ENCODE data around the gene CDX1. TPM values are rescaled to one million over a fixed set of nuclear protein-coding genes. Genes with fewer than 3 reads are reported as not detected.

Gene CDX1
- polyA plus RNA-seq (2013): not detected

GRCh38 chr5:150166650-150167511, at the start of gene CDX1:
Gene CDX1, plus strand, starts transcription at chr5:150166778. Its CDS starts 99 bp downstream, at chr5:150166877.
- H3K4me3 ChIP-seq (ENCODE audit: control insufficient read depth in 1 of 7, extremely low read depth in 1 of 7, insufficient read depth in 4 of 7, low read depth in 2 of 7, low read length in 6 of 7): peak within 1 kb of the TSS in 2 of 7 experiments; percentile 24 to 50
- H3K27me3 ChIP-seq (replicated peaks in 2 of 5; ENCODE audit: control insufficient read depth in 4 of 5, insufficient read depth in 5 of 5, low read length in 4 of 5): peaks cover 3 to 53% (median 30%) of the 10 kb centered on the region in 5 experiments
- ChIA-PET POLR2A (no interaction called here), CTCF (interaction anchor here (0.6 kb wide), 1 partner anchor 9 kb away, joined by 4 read pairs; no protein-coding TSS in a partner anchor)
- H3K36me3 ChIP-seq (ENCODE audit: control insufficient read depth in 4 of 4, insufficient read depth in 4 of 4, low read length in 3 of 4): no peaks in the 10 kb centered on the region
- H3K27ac ChIP-seq (ENCODE audit: insufficient read depth in 1 of 2, low read depth in 1 of 2, low read length in 2 of 2, poor library complexity in 1 of 2, severe bottlenecking in 2 of 2): no peak within 1 kb of the TSS
- WGBS (ENCODE audit: insufficient coverage): 15% methylated on average over 72 of the region's 93 CpGs
- no peak for DNase-seq
- H3K4me1 ChIP-seq (ENCODE audit: control extremely low read depth in 1 of 4, control insufficient read depth in 4 of 4, insufficient read depth in 4 of 4, low read length in 3 of 4): peaks cover 0 to 13% (median 7%) of the 10 kb centered on the region in 4 experiments
- no peaks in the 10 kb centered on the region for H3K9me3 ChIP-seq (ENCODE audit: control extremely low read depth in 1 of 5, control insufficient read depth in 4 of 5, insufficient read depth in 2 of 5, low read depth in 1 of 5, low read length in 4 of 5)

GRCh38 chr5:150117945-150118560, 48.5 kb upstream of the CDX1 start:
- Histone ChIP-seq H3K27ac (ENCODE audit: insufficient read depth in 1 of 2, low read depth in 1 of 2, low read length in 2 of 2, poor library complexity in 1 of 2, severe bottlenecking in 2 of 2) (no peak overlapping the region), H3K4me1 (ENCODE audit: control extremely low read depth in 1 of 4, control insufficient read depth in 4 of 4, insufficient read depth in 4 of 4, low read length in 3 of 4) (peaks cover 0 to 25% (median 19%) of the 10 kb centered on the region in 4 experiments), H3K36me3 (ENCODE audit: control insufficient read depth in 4 of 4, insufficient read depth in 4 of 4, low read length in 3 of 4) (no peaks in the 10 kb centered on the region), H3K9me3 (ENCODE audit: control extremely low read depth in 1 of 5, control insufficient read depth in 4 of 5, insufficient read depth in 2 of 5, low read depth in 1 of 5, low read length in 4 of 5) (no peaks in the 10 kb centered on the region), H3K27me3 (replicated peaks in 2 of 5; ENCODE audit: control insufficient read depth in 4 of 5, insufficient read depth in 5 of 5, low read length in 4 of 5) (no peaks in the 10 kb centered on the region), H3K4me3 (ENCODE audit: control insufficient read depth in 1 of 7, extremely low read depth in 1 of 7, insufficient read depth in 4 of 7, low read depth in 2 of 7, low read length in 6 of 7) (no peak overlapping the region)
- ChIA-PET POLR2A (no interaction called here), CTCF (interaction anchor here (0.6 to 9.6 kb wide), 23 partner anchors 9 to 284 kb away, joined by 3 to 70 read pairs (median 6); partner anchors contain the start of genes CSF1R and HMGXB3)
- DNase-seq: no peak
- 90% methylated on average over 8 of the region's 9 CpGs for WGBS (ENCODE audit: insufficient coverage)

- H3K4me1 ChIP-seq (ENCODE audit: control extremely low read depth in 1 of 4, control insufficient read depth in 4 of 4, insufficient read depth in 4 of 4, low read length in 3 of 4): peaks cover 0 to 20% (median 15%) of the 10 kb centered on the region in 4 experiments
- 95% methylated on average over 10 of the region's 11 CpGs for WGBS (ENCODE audit: insufficient coverage)
- H3K27me3 ChIP-seq (replicated peaks in 2 of 5; ENCODE audit: control insufficient read depth in 4 of 5, insufficient read depth in 5 of 5, low read length in 4 of 5): no peaks in the 10 kb centered on the region
- ChIA-PET POLR2A (no interaction called here), CTCF (interaction anchor here (0.7 to 9.6 kb wide), 29 partner anchors 10 to 285 kb away, joined by 3 to 70 read pairs (median 5); partner anchors contain the start of genes CSF1R and HMGXB3)
- no peaks in the 10 kb centered on the region for H3K36me3 ChIP-seq (ENCODE audit: control insufficient read depth in 4 of 4, insufficient read depth in 4 of 4, low read length in 3 of 4)
- no peak for DNase-seq
- H3K27ac ChIP-seq (ENCODE audit: insufficient read depth in 1 of 2, low read depth in 1 of 2, low read length in 2 of 2, poor library complexity in 1 of 2, severe bottlenecking in 2 of 2): no peak overlapping the region
- no peaks in the 10 kb centered on the region for H3K9me3 ChIP-seq (ENCODE audit: control extremely low read depth in 1 of 5, control insufficient read depth in 4 of 5, insufficient read depth in 2 of 5, low read depth in 1 of 5, low read length in 4 of 5)
- H3K4me3 ChIP-seq (ENCODE audit: control insufficient read depth in 1 of 7, extremely low read depth in 1 of 7, insufficient read depth in 4 of 7, low read depth in 2 of 7, low read length in 6 of 7): no peak overlapping the region
Measured at GRCh38 chr5:150118561-150119229, 47.9 kb upstream of the CDX1 start.

GRCh38 chr5:150119421-150120061, 47.0 kb upstream of the CDX1 start:
- no peak overlapping the region for H3K4me3 ChIP-seq (ENCODE audit: control insufficient read depth in 1 of 7, extremely low read depth in 1 of 7, insufficient read depth in 4 of 7, low read depth in 2 of 7, low read length in 6 of 7)
- DNase-seq: peak; percentile 55 to 70 (median 69)

GRCh38 chr5:150120062-150120441, 46.5 kb upstream of the CDX1 start:
- no peaks in the 10 kb centered on the region for H3K27me3 ChIP-seq (replicated peaks in 2 of 5; ENCODE audit: control insufficient read depth in 4 of 5, insufficient read depth in 5 of 5, low read length in 4 of 5)
- ChIA-PET POLR2A (interaction anchor here (0.6 kb wide), 1 partner anchor 88 kb away, joined by 4 read pairs; no protein-coding TSS in a partner anchor), CTCF (interaction anchor here (0.9 to 9.6 kb wide), 19 partner anchors 8 to 229 kb away, joined by 3 to 70 read pairs (median 4); partner anchors contain the start of genes HMGXB3 and TIGD6)
- no peak for DNase-seq
- WGBS (ENCODE audit: insufficient coverage): 88% methylated on average over 3 of the region's 3 CpGs
- H3K9me3 ChIP-seq (ENCODE audit: control extremely low read depth in 1 of 5, control insufficient read depth in 4 of 5, insufficient read depth in 2 of 5, low read depth in 1 of 5, low read length in 4 of 5): no peaks in the 10 kb centered on the region
- H3K4me1 ChIP-seq (ENCODE audit: control extremely low read depth in 1 of 4, control insufficient read depth in 4 of 4, insufficient read depth in 4 of 4, low read length in 3 of 4): peaks cover 0 to 22% (median 18%) of the 10 kb centered on the region in 4 experiments
- H3K27ac ChIP-seq (ENCODE audit: insufficient read depth in 1 of 2, low read depth in 1 of 2, low read length in 2 of 2, poor library complexity in 1 of 2, severe bottlenecking in 2 of 2): no peak overlapping the region
- H3K36me3 ChIP-seq (ENCODE audit: control insufficient read depth in 4 of 4, insufficient read depth in 4 of 4, low read length in 3 of 4): no peaks in the 10 kb centered on the region
- H3K4me3 ChIP-seq (ENCODE audit: control insufficient read depth in 1 of 7, extremely low read depth in 1 of 7, insufficient read depth in 4 of 7, low read depth in 2 of 7, low read length in 6 of 7): no peak overlapping the region

More at GRCh38 chr5:150119421-150120061, 47.0 kb upstream of the CDX1 start:
- 61% methylated on average over 10 of the region's 10 CpGs for WGBS (ENCODE audit: insufficient coverage)
- ChIA-PET CTCF (interaction anchor here (0.7 to 9.6 kb wide), 33 partner anchors 8 to 284 kb away, joined by 3 to 70 read pairs (median 5); partner anchors contain the start of genes CSF1R, HMGXB3 and TIGD6), POLR2A (no interaction called here)
- no peaks in the 10 kb centered on the region for H3K36me3 ChIP-seq (ENCODE audit: control insufficient read depth in 4 of 4, insufficient read depth in 4 of 4, low read length in 3 of 4)
- H3K4me1 ChIP-seq (ENCODE audit: control extremely low read depth in 1 of 4, control insufficient read depth in 4 of 4, insufficient read depth in 4 of 4, low read length in 3 of 4): peaks cover 0 to 25% (median 21%) of the 10 kb centered on the region in 4 experiments
- H3K27ac ChIP-seq (ENCODE audit: insufficient read depth in 1 of 2, low read depth in 1 of 2, low read length in 2 of 2, poor library complexity in 1 of 2, severe bottlenecking in 2 of 2): no peak overlapping the region
- no peaks in the 10 kb centered on the region for H3K9me3 ChIP-seq (ENCODE audit: control extremely low read depth in 1 of 5, control insufficient read depth in 4 of 5, insufficient read depth in 2 of 5, low read depth in 1 of 5, low read length in 4 of 5)
- no peaks in the 10 kb centered on the region for H3K27me3 ChIP-seq (replicated peaks in 2 of 5; ENCODE audit: control insufficient read depth in 4 of 5, insufficient read depth in 5 of 5, low read length in 4 of 5)

GRCh38 chr5:150120617-150121447, 45.7 kb upstream of the CDX1 start:
- Histone ChIP-seq H3K9me3 (ENCODE audit: control extremely low read depth in 1 of 5, control insufficient read depth in 4 of 5, insufficient read depth in 2 of 5, low read depth in 1 of 5, low read length in 4 of 5) (no peaks in the 10 kb centered on the region), H3K4me3 (ENCODE audit: control insufficient read depth in 1 of 7, extremely low read depth in 1 of 7, insufficient read depth in 4 of 7, low read depth in 2 of 7, low read length in 6 of 7) (no peak overlapping the region), H3K27ac (ENCODE audit: insufficient read depth in 1 of 2, low read depth in 1 of 2, low read length in 2 of 2, poor library complexity in 1 of 2, severe bottlenecking in 2 of 2) (no peak overlapping the region), H3K27me3 (replicated peaks in 2 of 5; ENCODE audit: control insufficient read depth in 4 of 5, insufficient read depth in 5 of 5, low read length in 4 of 5) (no peaks in the 10 kb centered on the region), H3K4me1 (ENCODE audit: control extremely low read depth in 1 of 4, control insufficient read depth in 4 of 4, insufficient read depth in 4 of 4, low read length in 3 of 4) (peaks cover 0 to 14% (median 11%) of the 10 kb centered on the region in 4 experiments), H3K36me3 (ENCODE audit: control insufficient read depth in 4 of 4, insufficient read depth in 4 of 4, low read length in 3 of 4) (no peaks in the 10 kb centered on the region)
- no peak for DNase-seq
- 97% methylated on average over 14 of the region's 19 CpGs for WGBS (ENCODE audit: insufficient coverage)
- ChIA-PET CTCF (interaction anchor here (0.9 to 9.6 kb wide), 15 partner anchors 7 to 228 kb away, joined by 3 to 70 read pairs (median 4); partner anchors contain the start of genes HMGXB3 and TIGD6), POLR2A (interaction anchor here (0.6 kb wide), 1 partner anchor 89 kb away, joined by 4 read pairs; no protein-coding TSS in a partner anchor)

Data from common myeloid progenitor, CD34-positive (primary cell).